Measurements from ENCODE around the gene OLIG2.

The OLIG2 gene

DNA sequence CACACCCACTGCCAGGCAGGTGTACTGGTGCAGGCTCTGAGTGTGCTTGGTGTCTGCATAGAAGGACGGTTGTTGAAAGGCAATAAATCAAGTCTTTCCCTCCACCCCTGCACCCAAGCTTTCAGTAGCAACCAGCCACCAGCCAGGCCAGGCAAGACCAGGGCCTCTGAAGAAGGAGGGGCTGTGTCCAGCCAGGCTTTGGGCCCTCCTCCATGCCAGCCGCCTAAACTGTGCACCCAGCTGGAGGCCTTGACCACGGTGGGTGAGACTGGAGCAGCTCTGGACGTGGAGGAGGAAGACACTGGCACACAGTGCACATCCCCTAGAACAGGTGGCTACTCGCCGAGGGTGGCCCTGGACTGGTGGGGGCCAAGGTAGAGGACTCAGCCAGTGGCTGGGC lies 4.9 kb downstream of the OLIG2 start:
- Histone ChIP-seq H3K4me3 (replicated peaks; ENCODE audit: insufficient read depth, low read length) (no peak overlapping the region), H3K27me3 (ENCODE audit: insufficient read depth, poor library complexity, severe bottlenecking) (no peaks in the 10 kb centered on the region), H3K27ac (replicated peaks) (no peak overlapping the region)
- no peak for TF ChIP-seq SPI1 (IDR thresholded peaks at IDR 0.05; ENCODE audit: borderline replicate concordance, low read depth)
- no peak for TF ChIP-seq GABPA (IDR thresholded peaks at IDR 0.05; ENCODE audit: low read depth)
- TF ChIP-seq, protein P1, sequence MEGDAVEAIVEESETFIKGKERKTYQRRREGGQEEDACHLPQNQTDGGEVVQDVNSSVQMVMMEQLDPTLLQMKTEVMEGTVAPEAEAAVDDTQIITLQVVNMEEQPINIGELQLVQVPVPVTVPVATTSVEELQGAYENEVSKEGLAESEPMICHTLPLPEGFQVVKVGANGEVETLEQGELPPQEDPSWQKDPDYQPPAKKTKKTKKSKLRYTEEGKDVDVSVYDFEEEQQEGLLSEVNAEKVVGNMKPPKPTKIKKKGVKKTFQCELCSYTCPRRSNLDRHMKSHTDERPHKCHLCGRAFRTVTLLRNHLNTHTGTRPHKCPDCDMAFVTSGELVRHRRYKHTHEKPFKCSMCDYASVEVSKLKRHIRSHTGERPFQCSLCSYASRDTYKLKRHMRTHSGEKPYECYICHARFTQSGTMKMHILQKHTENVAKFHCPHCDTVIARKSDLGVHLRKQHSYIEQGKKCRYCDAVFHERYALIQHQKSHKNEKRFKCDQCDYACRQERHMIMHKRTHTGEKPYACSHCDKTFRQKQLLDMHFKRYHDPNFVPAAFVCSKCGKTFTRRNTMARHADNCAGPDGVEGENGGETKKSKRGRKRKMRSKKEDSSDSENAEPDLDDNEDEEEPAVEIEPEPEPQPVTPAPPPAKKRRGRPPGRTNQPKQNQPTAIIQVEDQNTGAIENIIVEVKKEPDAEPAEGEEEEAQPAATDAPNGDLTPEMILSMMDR (IDR thresholded peaks at IDR 0.05; ENCODE audit: insufficient read depth, low read length): no peak
- no peak for TF ChIP-seq POLR2AphosphoS5 (IDR thresholded peaks at IDR 0.05; ENCODE audit: low read depth)
- TF ChIP-seq, protein P2, sequence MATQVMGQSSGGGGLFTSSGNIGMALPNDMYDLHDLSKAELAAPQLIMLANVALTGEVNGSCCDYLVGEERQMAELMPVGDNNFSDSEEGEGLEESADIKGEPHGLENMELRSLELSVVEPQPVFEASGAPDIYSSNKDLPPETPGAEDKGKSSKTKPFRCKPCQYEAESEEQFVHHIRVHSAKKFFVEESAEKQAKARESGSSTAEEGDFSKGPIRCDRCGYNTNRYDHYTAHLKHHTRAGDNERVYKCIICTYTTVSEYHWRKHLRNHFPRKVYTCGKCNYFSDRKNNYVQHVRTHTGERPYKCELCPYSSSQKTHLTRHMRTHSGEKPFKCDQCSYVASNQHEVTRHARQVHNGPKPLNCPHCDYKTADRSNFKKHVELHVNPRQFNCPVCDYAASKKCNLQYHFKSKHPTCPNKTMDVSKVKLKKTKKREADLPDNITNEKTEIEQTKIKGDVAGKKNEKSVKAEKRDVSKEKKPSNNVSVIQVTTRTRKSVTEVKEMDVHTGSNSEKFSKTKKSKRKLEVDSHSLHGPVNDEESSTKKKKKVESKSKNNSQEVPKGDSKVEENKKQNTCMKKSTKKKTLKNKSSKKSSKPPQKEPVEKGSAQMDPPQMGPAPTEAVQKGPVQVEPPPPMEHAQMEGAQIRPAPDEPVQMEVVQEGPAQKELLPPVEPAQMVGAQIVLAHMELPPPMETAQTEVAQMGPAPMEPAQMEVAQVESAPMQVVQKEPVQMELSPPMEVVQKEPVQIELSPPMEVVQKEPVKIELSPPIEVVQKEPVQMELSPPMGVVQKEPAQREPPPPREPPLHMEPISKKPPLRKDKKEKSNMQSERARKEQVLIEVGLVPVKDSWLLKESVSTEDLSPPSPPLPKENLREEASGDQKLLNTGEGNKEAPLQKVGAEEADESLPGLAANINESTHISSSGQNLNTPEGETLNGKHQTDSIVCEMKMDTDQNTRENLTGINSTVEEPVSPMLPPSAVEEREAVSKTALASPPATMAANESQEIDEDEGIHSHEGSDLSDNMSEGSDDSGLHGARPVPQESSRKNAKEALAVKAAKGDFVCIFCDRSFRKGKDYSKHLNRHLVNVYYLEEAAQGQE (IDR thresholded peaks at IDR 0.05; ENCODE audit: insufficient replicate concordance, low read depth): no peak
- no peak for DNase-seq (ENCODE audit: low read depth in 1 of 2, low spot score in 1 of 2)

DNA sequence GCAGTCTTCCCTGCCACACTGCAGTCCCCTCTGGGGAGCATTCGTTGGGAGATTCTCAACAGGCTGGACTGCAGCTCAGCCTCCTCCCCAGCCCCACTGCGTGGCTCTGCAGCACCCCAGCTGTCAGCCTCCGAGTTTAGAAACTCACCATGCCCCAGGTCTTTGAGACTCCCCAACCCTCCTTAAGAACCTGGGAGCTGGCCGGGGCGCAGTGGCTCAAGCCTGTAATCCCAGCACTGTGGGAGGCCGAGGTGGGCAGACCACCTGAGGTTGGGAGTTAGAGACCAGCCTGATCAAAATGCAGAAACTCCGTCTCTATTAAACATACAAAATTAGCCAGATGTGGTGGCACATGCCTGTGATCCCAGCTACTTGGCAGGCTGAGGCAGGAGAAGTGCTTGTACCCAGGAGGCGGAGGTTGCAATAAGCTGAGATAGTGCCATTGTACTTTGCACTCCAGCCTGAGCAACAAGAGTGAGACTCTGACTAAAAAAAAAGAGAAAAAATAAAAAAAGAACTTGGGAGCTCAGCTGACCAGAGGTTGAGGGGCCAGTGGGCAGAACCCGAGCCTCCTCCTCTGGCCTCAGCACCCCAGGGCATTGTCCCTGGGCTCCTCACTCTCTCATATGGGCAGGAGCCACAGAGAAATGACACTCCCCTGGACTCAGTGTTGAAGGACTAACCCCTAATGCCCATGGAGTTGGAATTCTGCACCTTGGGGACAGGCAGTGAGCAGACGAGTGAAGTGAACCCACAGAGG lies 5.6 kb downstream of the OLIG2 start:
- DNase-seq (ENCODE audit: low read depth in 1 of 2, low spot score in 1 of 2): no peak
- H3K27me3 ChIP-seq (ENCODE audit: insufficient read depth, poor library complexity, severe bottlenecking): no peaks in the 10 kb centered on the region
- TF ChIP-seq GABPA (IDR thresholded peaks at IDR 0.05; ENCODE audit: low read depth): no peak
- no peak for TF ChIP-seq POLR2AphosphoS5 (IDR thresholded peaks at IDR 0.05; ENCODE audit: low read depth)
- TF ChIP-seq, protein P2 (IDR thresholded peaks at IDR 0.05; ENCODE audit: insufficient replicate concordance, low read depth): no peak
- no peak for TF ChIP-seq SPI1 (IDR thresholded peaks at IDR 0.05; ENCODE audit: borderline replicate concordance, low read depth)
- TF ChIP-seq, protein P1 (IDR thresholded peaks at IDR 0.05; ENCODE audit: insufficient read depth, low read length): no peak
- H3K4me3 ChIP-seq (replicated peaks; ENCODE audit: insufficient read depth, low read length): no peak overlapping the region
- no peak overlapping the region for H3K27ac ChIP-seq (replicated peaks)

DNA sequence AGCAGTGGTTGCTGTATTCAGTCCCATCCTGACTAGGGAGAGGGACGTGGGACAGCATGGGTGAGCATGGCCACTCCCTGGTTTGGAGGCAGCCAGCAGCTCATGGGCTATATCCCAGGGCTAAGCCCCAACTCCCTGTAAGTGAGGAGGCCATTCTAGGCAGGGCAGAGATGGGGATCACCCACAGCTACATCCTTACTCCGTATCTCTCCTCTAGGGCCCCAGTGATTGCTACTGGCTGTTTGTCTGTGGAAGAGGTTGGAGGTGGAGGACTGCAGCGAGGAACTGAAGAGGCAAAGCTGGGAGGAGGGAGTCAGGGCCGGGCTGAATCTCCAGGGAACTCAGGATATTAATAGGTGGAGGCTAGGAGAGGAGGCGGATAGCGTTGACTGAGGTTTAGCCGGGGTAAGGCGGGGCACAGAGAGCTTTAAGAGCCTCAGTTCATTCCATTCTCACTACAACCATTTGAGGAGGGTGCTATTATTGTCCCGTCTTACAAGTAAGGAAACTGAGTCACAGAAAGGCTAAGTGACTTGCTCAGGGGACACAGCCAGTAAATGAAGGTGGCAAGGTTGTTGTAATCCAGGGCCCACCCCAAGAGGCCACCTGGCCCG lies 6.8 kb downstream of the OLIG2 start:
- DNase-seq (ENCODE audit: low read depth in 1 of 2, low spot score in 1 of 2): no peak
- Histone ChIP-seq H3K27me3 (ENCODE audit: insufficient read depth, poor library complexity, severe bottlenecking) (no peaks in the 10 kb centered on the region), H3K27ac (replicated peaks) (no peak overlapping the region), H3K4me3 (replicated peaks; ENCODE audit: insufficient read depth, low read length) (no peak overlapping the region)
- TF ChIP-seq POLR2AphosphoS5 (IDR thresholded peaks at IDR 0.05; ENCODE audit: low read depth): no peak
- no peak for TF ChIP-seq GABPA (IDR thresholded peaks at IDR 0.05; ENCODE audit: low read depth)
- TF ChIP-seq, protein P2 (IDR thresholded peaks at IDR 0.05; ENCODE audit: insufficient replicate concordance, low read depth): no peak
- TF ChIP-seq, protein P1 (IDR thresholded peaks at IDR 0.05; ENCODE audit: insufficient read depth, low read length): no peak
- TF ChIP-seq SPI1 (IDR thresholded peaks at IDR 0.05; ENCODE audit: borderline replicate concordance, low read depth): no peak
